H9 (cell line): ENCODE results near the gene GGNBP2. TPM values are rescaled to one million over a fixed set of nuclear protein-coding genes. Genes with fewer than 3 reads are reported as not detected.

Source experiments
- DNase-seq: peaks from one replicate; pipeline ENCODE4 v3.0.0-alpha.2; 2017
- H2AFZ ChIP-seq: one replicate; pipeline ENCODE4 v1.6.1; 2013; ENCODE audit warnings: mild to moderate bottlenecking, low read length, control low read depth, moderate library complexity
- H2AK5ac ChIP-seq: 2 replicates; pipeline ENCODE4 v1.6.1; 2013; ENCODE audit warnings: low read length, control low read depth, mixed read lengths; ENCODE audit not compliant: insufficient read length
- H2BK120ac ChIP-seq: one replicate; pipeline ENCODE4 v1.6.1; 2013; ENCODE audit warnings: low read depth, mild to moderate bottlenecking, low read length, control low read depth, inconsistent platforms; ENCODE audit not compliant: poor library complexity, severe bottlenecking
- H2BK12ac ChIP-seq: 2 replicates; pipeline ENCODE4 v1.6.1; 2013; ENCODE audit warnings: low read length, control low read depth, mixed read lengths, low read depth; ENCODE audit not compliant: insufficient read length
- H2BK15ac ChIP-seq: 2 replicates; pipeline ENCODE4 v1.6.1; 2013; ENCODE audit warnings: low read depth, low read length, control low read depth
- H2BK20ac ChIP-seq: one replicate; pipeline ENCODE4 v1.6.1; 2013; ENCODE audit warnings: low read depth, mild to moderate bottlenecking, low read length, control low read depth, inconsistent platforms; ENCODE audit not compliant: poor library complexity, severe bottlenecking
- H2BK5ac ChIP-seq: 2 replicates; pipeline ENCODE4 v1.6.1; 2013; ENCODE audit warnings: low read length, control low read depth, mixed read lengths; ENCODE audit not compliant: insufficient read length
- H3K14ac ChIP-seq: 2 replicates; pipeline ENCODE4 v1.6.1; 2013; ENCODE audit warnings: low read length, control low read depth; ENCODE audit not compliant: insufficient read depth
- H3K18ac ChIP-seq: 2 replicates; pipeline ENCODE4 v1.6.1; 2013; ENCODE audit warnings: low read depth, mild to moderate bottlenecking, mixed read lengths, low read length, control low read depth; ENCODE audit not compliant: insufficient read length
- H3K23ac ChIP-seq: 2 replicates; pipeline ENCODE4 v1.6.1; 2013; ENCODE audit warnings: low read length, control low read depth, mixed read lengths, low read depth; ENCODE audit not compliant: insufficient read length
- H3K23me2 ChIP-seq: 2 replicates; pipeline ENCODE4 v1.6.1; 2013; ENCODE audit warnings: low read depth, mild to moderate bottlenecking, mixed read lengths, low read length, control low read depth; ENCODE audit not compliant: insufficient read length, poor library complexity, severe bottlenecking
- H3K27ac ChIP-seq: 2 replicates; pipeline ENCODE4 v1.5.1; 2013; ENCODE audit warnings: low read length, control low read depth, mixed read lengths, low read depth; ENCODE audit not compliant: insufficient read length
- H3K27me3 ChIP-seq: 2 replicates; pipeline ENCODE4 v1.6.1; 2013; ENCODE audit warnings: low read length, control low read depth, inconsistent platforms; ENCODE audit not compliant: insufficient read depth
- H3K4ac ChIP-seq: 2 replicates; pipeline ENCODE4 v1.6.1; 2013; ENCODE audit warnings: low read depth, mild to moderate bottlenecking, control low read depth, inconsistent platforms, low read length, moderate library complexity
- H3K4me1 ChIP-seq: 2 replicates; pipeline ENCODE4 v1.6.1; 2013; ENCODE audit warnings: low read length, control low read depth, inconsistent platforms; ENCODE audit not compliant: insufficient read depth
- H3K4me2 ChIP-seq: 2 replicates; pipeline ENCODE4 v1.6.1; 2013; ENCODE audit warnings: low read length, control low read depth, mixed read lengths; ENCODE audit not compliant: insufficient read length, insufficient read depth
- H3K56ac ChIP-seq: 2 replicates; pipeline ENCODE4 v1.6.1; 2013; ENCODE audit warnings: low read depth, mild to moderate bottlenecking, mixed read lengths, low read length, control low read depth; ENCODE audit not compliant: insufficient read length
- H3K79me1 ChIP-seq: 2 replicates; pipeline ENCODE4 v1.6.1; 2013; ENCODE audit warnings: low read depth, mild to moderate bottlenecking, moderate library complexity, low read length, control low read depth, inconsistent platforms; ENCODE audit not compliant: insufficient read depth, poor library complexity, severe bottlenecking
- H3K79me2 ChIP-seq: 2 replicates; pipeline ENCODE4 v1.6.1; 2013; ENCODE audit warnings: low read length, control low read depth, inconsistent platforms; ENCODE audit not compliant: insufficient read depth
- H3K9ac ChIP-seq: 2 replicates; pipeline ENCODE4 v1.6.1; 2013; ENCODE audit warnings: low read length, control low read depth, mixed read lengths; ENCODE audit not compliant: insufficient read length; ENCODE audit errors: extremely low read depth
- H3K9me3 ChIP-seq: one replicate; pipeline ENCODE4 v1.6.1; 2013; ENCODE audit warnings: low read depth, low read length, inconsistent platforms; ENCODE audit not compliant: control insufficient read depth
- H3T11ph ChIP-seq: one replicate; pipeline ENCODE4 v1.6.1; 2013; ENCODE audit warnings: mild to moderate bottlenecking, low read length, control low read depth, inconsistent platforms
- H4K20me1 ChIP-seq: one replicate; pipeline ENCODE4 v1.6.1; 2013; ENCODE audit not compliant: control insufficient read depth, insufficient read length, insufficient read depth
- H4K5ac ChIP-seq: 2 replicates; pipeline ENCODE4 v1.6.1; 2013; ENCODE audit warnings: low read depth, mild to moderate bottlenecking, mixed read lengths, low read length, control low read depth; ENCODE audit not compliant: insufficient read length
- H4K8ac ChIP-seq: replicated peaks from 2 replicates; pipeline ENCODE4 v1.6.1; 2013; ENCODE audit warnings: low read length, control low read depth, mixed read lengths, low read depth; ENCODE audit not compliant: insufficient read length
- H4K91ac ChIP-seq: 2 replicates; pipeline ENCODE4 v1.6.1; 2013; ENCODE audit warnings: low read depth, mild to moderate bottlenecking, moderate library complexity, mixed read lengths, low read length, control low read depth; ENCODE audit not compliant: insufficient read length
- H3K27ac Mint-ChIP-seq, 3 experiments: 2 replicates in 2 of 3; 3 replicates in 1 of 3; pipeline ENCODE4 v1.8.0; 2020 to 2021; ENCODE audit warnings: mixed read lengths in 3 of 3, mild to moderate bottlenecking in 1 of 3, moderate library complexity in 1 of 3
- H3K27me3 Mint-ChIP-seq: 2 replicates; pipeline ENCODE4 v1.8.0; 2021; ENCODE audit warnings: low read depth, mild to moderate bottlenecking, moderate library complexity, mixed read lengths
- H3K36me3 Mint-ChIP-seq, 3 experiments: 2 replicates in 2 of 3; 3 replicates in 1 of 3; pipeline ENCODE4 v1.8.0; 2020 to 2021; ENCODE audit warnings: low read depth in 3 of 3, mixed read lengths in 3 of 3; ENCODE audit not compliant: insufficient read depth in 1 of 3
- H3K4me1 Mint-ChIP-seq, 2 experiments: 2 replicates each; pipeline ENCODE4 v1.8.0; 2020; ENCODE audit warnings: mixed read lengths in 2 of 2
- H3K4me3 Mint-ChIP-seq, 2 experiments: 2 replicates in 1 of 2; 3 replicates in 1 of 2; pipeline ENCODE4 v1.8.0; 2020 to 2021; ENCODE audit warnings: mild to moderate bottlenecking in 2 of 2, mixed read lengths in 2 of 2, moderate library complexity in 1 of 2
- H3K9me3 Mint-ChIP-seq, 2 experiments: 2 replicates in 1 of 2; 3 replicates in 1 of 2; pipeline ENCODE4 v1.8.0; 2020; ENCODE audit warnings: mild to moderate bottlenecking in 2 of 2, mixed read lengths in 2 of 2, moderate library complexity in 1 of 2
- CTCF ChIP-seq: fragments of 200-600 bp; sonication (generic); conservative IDR thresholded peaks from 3 replicates; pipeline ENCODE4 v1.8.0; 2021; ENCODE audit warnings: antibody characterized with exemption, mild to moderate bottlenecking
- WGBS: extraction: QIAGEN DNeasy Blood & Tissue Kit; methylation state at CpG from one replicate; pipeline ENCODE4 v1.1.7; 2013; ENCODE audit warnings: missing lambda C conversion rate, low lambda C conversion rate, mixed read lengths; ENCODE audit not compliant: insufficient read length; ENCODE audit errors: extremely low coverage; 5-methylcytosine and 5-hydroxymethylcytosine counted together
- total RNA-seq: library from RNA; stranded (reverse); gene quantifications from 2 replicates; pipeline ENCODE4 v1.2.1, GENCODE V29; 2021

Gene GGNBP2
- total RNA-seq, 1 experiment from 2014 or later, result 52.8 TPM

GRCh38 chr17:36525888-36526287, 18.8 kb upstream of the GGNBP2 start:
- WGBS, result no CpG with 5 or more reads among the region's 6 CpGs
- H3K4me1 Mint-ChIP-seq, result no peaks in the 10 kb centered on the region
- H3K79me1 ChIP-seq, result no peaks in the 10 kb centered on the region
- H3K27me3 Mint-ChIP-seq, result no peaks in the 10 kb centered on the region; the same call in 1 of the 2 replicates
- H3K9me3 ChIP-seq, result no peaks in the 10 kb centered on the region
- H2BK15ac ChIP-seq, result no peak overlapping the region
- no peak overlapping the region for H3K18ac ChIP-seq
- H4K20me1 ChIP-seq, result no peaks in the 10 kb centered on the region
- H4K8ac ChIP-seq, result no peak overlapping the region
- H2AK5ac ChIP-seq, result no peak overlapping the region
- H3K9me3 Mint-ChIP-seq, result no peaks in the 10 kb centered on the region
- H3K23me2 ChIP-seq, result no peaks in the 10 kb centered on the region
- no peak overlapping the region for H3K14ac ChIP-seq
- H3K27ac ChIP-seq, result no peak overlapping the region
- no peak overlapping the region for H2BK20ac ChIP-seq
- no peak overlapping the region for H2BK120ac ChIP-seq
- no peak overlapping the region for H2BK5ac ChIP-seq
- H3K27me3 ChIP-seq, result no peaks in the 10 kb centered on the region
- no peak overlapping the region for H2BK12ac ChIP-seq
- H3K4ac ChIP-seq, result no peak overlapping the region
- no peak overlapping the region for H4K5ac ChIP-seq
- no peak overlapping the region for H3K27ac Mint-ChIP-seq
- TF ChIP-seq CTCF, result no peak
- peaks cover 39 to 86% (median 68%) of the 10 kb centered on the region in 3 experiments; a peak in 6 of 7 replicates for H3K36me3 Mint-ChIP-seq
- H3K9ac ChIP-seq, result no peak overlapping the region
- no peak for DNase-seq
- no peaks in the 10 kb centered on the region for H3K4me1 ChIP-seq
- no peak overlapping the region for H2AFZ ChIP-seq
- H3K23ac ChIP-seq, result no peak overlapping the region
- no peak overlapping the region for H3T11ph ChIP-seq
- no peak overlapping the region for H3K4me2 ChIP-seq
- H3K4me3 Mint-ChIP-seq, result no peak overlapping the region
- no peak overlapping the region for H4K91ac ChIP-seq
- no peaks in the 10 kb centered on the region for H3K79me2 ChIP-seq
- no peak overlapping the region for H3K56ac ChIP-seq
